Ecto neural progenitor cell (in vitro differentiated cells): ENCODE results near the gene MYOZ2.

Experiments used
- DNase-seq: peaks from one replicate; pipeline ENCODE4 v3.0.0-alpha.2; 2018; ENCODE audit warnings: low spot score

The MYOZ2 gene

DNA sequence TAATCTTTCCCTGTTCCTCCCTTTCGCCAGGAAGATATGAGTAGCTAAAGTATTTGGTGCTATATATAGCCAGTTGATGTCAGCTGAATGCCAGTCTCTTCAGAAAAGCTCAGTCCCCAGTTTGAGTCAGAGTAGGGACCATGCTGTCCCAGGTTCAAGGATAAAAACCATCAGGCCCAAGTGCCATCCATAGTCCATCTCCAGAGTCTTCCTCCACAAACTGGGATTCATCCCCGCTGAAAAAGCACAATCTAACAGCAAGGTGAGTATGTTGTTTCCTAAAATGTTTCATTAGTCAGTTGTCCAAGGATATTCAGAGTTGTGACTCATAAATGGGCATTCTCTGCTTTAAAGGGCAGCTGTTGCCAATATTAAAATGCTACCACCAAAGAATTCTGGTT is at the start of gene MYOZ2:
MYOZ2 (plus strand) TSS at position 112 of the 401 bp plus-strand sequence. CDS start 694 bp downstream, outside the sequence.
- DNase-seq: no peak

DNA sequence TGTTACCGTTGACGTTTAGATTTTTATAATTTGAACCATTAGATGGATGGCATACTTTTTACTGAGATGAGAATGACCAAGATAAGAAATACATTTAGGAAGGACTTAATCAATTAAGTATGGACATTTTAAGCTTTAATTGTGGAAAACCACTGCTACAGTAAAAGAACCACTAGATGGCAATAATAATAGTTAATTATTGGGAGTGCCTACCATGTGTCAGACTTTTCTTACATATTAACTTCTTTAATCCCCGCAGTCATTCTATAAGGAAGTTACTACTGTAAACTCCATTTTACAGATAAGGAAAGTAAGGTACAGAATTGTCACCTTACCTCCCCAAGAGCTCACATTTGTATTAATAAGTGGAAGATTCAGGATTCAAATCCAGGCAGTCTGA is 48.5 kb upstream of the MYOZ2 start:
- DNase-seq: no peak

DNA sequence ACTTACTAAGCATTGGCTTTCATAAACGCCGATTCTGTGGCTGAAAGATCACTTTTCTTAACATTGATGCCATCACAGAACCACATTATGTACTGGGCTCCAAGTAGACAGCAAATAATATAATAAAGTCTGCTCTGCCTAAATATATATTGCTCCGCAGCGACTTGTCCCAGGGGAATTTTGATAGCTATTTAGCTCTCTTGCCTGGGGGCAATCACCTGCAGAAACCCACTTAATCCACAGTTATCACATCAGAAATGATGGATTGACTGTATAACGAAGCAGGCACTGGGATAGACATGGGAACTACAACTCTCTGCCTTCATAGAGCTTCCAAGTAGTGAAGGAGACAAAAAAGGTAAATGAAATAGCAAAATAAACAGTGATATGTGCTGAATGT is 48.0 kb upstream of the MYOZ2 start:
- no peak for DNase-seq

GRCh38 chr4:119093042-119093827 is 42.4 kb upstream of the MYOZ2 start:
- no peak for DNase-seq

DNA sequence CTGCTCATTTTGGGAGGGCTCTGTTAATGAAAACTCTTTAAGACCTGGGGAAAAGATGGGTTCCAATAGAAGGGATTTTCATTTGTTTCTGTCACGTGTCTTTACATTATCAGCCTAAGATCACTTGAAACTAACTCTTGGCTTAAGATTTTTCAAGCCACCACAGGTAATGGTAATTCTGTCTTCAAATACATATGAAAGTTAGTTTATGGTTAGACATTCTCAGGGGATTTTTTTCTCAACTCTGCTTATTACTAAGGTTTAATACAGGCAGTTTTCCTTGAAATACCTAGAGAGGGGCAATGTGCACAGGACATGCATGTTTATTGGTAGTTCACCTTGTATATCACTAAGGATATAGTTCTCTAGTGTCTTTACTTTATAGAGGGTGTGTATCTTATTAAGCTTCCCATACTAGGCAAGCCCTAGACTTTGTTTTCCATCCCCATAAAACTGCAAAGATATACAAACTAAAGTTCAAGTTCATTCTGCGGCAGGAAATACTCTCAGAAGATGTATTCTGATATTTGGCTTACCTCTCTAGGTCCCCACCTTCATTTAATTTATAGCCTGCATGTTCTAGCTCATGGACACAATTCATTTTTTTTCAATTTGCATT is 38.2 kb upstream of the MYOZ2 start:
- DNase-seq: no peak

DNA sequence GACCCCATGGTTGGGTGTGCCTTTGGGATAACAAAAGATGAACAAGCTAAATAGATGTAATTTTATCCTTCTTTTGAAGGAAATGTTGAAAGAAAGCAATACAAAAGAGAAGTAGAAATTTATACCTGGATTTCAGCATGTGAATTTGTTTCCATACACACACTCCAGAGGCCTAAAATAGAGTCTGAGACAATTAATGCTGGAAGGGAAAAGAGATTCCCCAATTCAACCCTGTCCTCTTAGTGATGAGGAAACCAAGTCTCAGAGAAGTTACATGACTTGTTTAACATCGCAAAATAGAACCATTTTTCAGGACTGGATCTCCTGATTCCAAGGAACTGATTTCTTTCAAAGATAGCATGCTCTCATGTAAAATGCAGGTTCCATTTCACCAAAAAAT is 37.3 kb upstream of the MYOZ2 start:
- DNase-seq: no peak

DNA sequence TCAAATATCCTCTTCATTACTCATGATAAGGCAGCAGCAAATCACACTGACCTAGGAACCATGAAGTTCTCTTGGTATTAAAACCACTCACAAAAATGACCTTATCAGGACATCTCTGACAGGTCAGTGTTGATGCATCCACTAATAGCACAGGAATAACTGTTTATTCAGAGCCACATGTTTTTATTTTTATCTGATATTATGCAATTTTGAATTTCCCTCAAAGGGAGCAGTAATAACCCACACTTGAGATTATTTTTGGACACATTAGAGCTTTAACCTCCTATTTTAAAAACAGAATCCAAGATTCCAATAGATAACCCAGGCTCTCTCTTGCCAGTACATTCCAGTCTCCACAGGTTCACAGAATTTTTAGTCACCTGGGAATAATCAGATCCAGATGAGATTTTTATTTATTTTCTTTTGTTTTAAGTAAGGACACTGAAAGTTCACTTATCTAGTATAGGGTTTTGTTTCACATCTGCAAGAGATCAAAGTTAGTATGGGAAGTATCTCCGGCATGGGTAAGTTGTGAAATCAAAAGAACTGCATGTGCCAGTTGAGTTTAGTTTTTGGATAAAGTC is 36.3 kb upstream of the MYOZ2 start:
- DNase-seq: no peak

- no peak for DNase-seq
Observed at GRCh38 chr4:119100655-119101054, 35.0 kb upstream of the MYOZ2 start.

- DNase-seq: no peak
Observed at GRCh38 chr4:119103263-119103662, 32.4 kb upstream of the MYOZ2 start.

DNA sequence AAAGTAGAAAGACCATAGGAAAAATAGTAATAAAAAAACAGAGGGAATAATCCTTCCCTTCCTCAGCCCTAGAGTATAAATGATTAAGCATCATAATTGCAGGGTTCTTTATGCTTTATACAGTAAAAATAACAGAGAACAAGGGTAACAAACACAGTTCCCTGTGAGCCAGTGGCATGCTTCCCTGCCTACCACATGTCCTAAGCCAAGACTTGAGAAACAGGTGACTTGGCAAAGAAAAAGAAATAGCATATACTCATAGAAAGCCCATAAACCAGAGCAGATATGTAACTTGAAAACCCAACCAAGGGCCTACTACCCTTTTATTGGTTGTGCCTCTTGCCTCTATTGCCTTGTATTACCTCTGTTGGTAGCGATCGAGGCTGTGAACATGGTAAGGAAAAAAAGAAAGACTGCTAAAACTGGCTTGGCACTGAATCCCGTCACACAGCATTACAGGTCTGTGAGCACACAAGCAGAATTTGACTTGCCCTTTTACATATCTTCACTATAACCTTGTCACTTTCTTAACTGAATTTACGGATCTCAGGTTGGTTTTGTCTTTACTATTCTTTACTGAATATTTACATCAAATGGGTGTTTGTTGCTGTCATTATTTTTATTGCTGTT is 30.9 kb upstream of the MYOZ2 start:
- DNase-seq: no peak

DNA sequence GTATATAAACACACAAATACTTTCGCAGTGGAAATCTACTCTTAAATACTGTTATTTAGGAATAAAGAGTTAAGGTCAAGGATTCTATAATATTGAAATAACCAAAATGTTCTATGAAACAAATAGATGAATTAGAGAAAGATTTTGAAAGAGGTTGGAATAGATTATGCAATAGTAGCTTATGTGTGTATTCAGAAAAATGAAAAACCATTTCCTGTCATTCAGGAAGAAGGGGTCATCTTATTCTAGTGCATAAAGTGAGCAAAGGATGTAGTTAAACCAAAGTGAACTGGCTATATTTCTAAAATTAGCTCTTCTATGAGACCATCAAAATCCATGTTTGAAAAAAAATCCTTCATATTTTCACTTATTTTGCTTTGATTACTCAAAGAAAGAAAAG is 30.0 kb upstream of the MYOZ2 start:
- no peak for DNase-seq

DNA sequence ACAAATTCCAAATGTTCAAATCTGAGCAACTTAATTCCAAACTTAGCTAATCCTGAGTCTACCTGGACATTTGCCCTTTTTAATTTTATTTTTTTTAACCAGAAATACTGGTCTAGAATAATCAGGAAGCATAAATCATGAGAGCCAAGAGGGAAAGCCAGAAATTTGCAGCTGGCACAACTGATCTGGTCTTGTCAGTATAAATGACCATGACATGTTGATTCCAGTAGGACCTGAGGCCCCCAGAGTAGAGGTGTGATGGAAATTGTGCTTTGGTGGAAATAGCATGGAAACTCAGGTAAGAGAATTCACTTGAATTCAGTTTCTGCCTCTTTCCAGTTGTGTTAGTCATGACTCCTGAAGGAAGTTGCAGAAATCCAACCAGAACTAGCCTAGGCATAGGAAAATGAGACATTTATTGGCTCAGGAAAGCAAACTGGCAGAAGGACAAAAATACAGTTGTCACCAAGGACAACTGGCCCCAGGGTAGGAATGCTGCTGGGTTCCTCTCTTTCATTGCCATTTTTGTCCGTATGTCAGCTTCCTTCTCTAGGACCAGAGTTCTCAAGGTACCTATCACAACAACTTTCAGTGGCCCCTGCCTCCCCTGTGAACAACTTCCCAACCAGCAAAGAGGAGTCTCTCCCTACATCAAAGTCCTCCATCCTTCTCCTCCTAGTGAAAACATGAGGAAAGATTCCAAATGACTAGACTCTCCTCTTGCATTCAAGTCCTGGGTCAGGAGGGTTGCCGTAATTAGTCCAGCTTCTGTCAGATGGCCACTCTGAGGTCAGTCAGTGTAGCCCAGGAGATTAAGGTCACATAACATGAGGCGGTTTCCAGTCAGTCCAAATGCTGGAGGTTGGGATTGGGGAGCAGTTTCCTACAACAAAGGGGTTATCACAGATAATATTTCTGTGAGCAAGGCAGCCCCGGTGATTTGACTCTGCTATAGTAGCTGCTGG is 29.3 kb upstream of the MYOZ2 start:
- no peak for DNase-seq

DNA sequence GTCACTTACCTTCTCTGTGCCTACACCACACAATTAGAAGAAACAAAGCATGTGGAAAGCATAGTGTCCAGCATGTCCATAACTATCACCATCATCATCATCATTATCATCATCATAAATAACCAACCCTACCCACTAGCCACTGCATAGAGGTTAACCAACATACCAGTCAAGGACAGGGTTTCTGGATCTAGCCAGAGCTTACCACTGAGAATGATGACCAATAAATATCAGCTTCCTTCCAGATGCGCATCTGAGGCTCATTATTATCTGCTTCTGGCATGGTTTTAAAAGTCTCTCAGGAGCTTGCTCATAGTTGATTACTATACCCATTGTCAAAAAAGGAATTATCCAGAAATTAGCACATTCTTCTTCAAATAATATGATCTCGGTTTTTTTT is 25.5 kb upstream of the MYOZ2 start:
- no peak for DNase-seq

DNA sequence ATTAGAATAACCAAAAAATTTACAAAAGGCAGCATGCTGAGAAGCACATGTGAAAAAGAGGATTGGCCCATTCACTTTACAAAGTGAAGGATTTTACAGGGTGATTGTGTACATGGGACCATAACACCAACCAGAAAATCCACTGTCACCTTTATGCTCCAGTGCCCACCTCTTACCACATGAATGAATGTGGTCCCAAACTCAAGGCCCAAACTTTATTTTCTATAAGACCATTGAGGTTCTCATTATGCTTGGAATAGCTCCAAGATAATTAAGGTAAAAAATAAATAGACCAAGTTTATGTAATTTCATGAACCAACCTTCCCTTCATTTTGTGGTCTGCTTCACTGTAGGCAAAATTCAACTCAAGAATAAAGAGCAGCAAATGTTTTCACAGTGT is 24.3 kb upstream of the MYOZ2 start:
- no peak for DNase-seq

- no peak for DNase-seq
Observed at GRCh38 chr4:119113033-119113655, 22.5 kb upstream of the MYOZ2 start.

GRCh38 chr4:119116021-119116420 is 19.6 kb upstream of the MYOZ2 start:
- DNase-seq: no peak

DNA sequence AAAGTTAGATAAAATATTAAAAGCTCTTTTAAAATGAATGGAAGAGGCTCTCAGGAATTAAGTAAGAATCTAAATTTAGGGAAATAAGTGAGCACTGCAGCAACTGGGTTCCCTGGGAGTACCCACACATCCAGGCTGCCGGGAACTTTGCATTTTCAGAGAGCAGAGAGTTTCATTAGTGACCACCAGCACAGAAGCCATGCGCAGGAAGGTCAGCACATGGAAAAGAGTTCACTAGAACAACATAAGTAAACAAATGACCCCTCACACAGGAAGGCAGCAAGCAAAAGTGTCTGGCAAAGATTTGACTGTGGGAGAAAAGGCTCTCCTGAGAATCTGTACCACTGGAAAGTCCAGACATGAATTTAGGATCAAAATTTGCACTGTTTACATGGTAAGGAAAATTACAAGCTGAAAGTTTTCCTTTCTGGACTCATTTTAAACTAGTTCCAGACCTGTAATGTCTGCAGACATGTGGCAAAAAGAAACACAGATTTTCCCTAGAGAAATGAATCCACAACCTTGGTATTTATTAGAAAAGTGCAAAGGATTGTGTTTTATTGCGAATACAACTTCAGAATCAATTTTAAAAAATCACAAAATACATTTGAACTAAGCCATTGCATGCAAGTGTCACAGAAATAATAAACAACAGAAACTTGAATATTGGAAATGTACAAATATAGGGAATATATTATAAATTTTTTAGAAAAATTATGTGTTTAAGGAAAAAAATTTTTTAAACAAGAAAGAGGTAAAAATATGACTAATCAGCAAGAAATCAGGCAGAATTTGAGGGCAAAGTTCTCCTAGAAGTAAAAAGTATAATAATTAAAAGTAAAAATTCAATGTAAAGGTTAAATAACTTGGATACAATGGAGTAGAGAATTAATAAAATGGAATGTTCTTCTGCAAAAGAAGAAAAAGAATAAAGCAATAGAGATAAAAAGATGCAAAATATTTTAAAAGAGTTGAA is 18.4 kb upstream of the MYOZ2 start:
- no peak for DNase-seq

DNA sequence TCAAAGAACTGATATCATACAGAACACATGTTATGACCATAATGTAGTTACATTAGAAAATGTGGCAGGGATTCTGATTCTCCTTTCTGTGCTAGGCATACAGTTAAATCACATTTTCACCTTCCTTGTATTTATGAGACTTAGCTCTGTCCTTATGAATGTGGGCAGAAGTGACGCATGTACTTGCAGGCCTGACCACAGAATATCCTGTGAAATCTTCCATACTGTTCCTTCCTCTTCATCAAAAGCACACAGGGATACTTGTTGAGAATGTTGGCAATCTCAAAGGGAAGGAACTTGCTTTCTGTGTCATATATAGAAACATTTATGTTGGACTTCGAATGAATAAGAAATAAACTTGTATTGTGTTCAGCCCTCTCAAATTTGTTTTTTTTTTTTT is 17.2 kb upstream of the MYOZ2 start:
- DNase-seq: no peak

GRCh38 chr4:119124352-119124751 is 11.3 kb upstream of the MYOZ2 start:
- no peak for DNase-seq

GRCh38 chr4:119125931-119126330 is 9.7 kb upstream of the MYOZ2 start:
- DNase-seq: no peak
